Stimulated activated CD8-positive, alpha-beta memory T cell treated with anti-CD3 and anti-CD28 coated beads, Interleukin-15, amount 100 ng/mL, for 48 hours (primary cell): ENCODE measurements around the gene SPEF2.
"Not testable (repeated sequence)": the region's sequence is repeated elsewhere in the genome, so short reads cannot be mapped to it uniquely, and the experiment has no call there.

ENCODE experiments used
- DNase-seq, 2 donors: peaks; one replicate each; pipeline ENCODE4 v3.0.0-alpha.2; 2020; ENCODE audit warnings: low read depth in 2 of 2

The SPEF2 gene

GRCh38 chr5:35659556-35659955 lies 41.9 kb downstream of the SPEF2 start:
- DNase-seq, result no peak

- no peak for DNase-seq
Observed at GRCh38 chr5:35660451-35660850, 42.8 kb downstream of the SPEF2 start.

DNA sequence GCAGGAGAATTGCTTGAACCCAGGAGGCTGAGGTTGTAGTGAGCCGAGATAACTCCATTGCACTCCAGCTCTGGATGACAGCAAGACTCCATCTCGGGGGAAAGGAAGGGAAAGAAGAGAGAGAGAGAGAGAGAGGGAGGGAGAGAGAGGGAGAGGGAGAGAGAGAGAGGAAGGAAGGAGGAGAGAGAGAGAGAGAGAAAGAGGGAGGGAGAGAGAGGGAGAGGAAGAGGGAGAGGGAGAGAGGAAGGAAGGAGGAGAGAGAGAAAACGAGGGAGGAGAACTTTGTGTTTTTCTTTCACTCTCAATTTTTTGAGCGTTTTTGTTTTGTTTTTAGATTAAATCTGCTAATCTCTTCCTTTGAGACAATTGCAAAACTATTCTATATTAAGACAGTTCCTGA lies 46.9 kb downstream of the SPEF2 start:
- no peak for DNase-seq

GRCh38 chr5:35665096-35665495 lies 47.4 kb downstream of the SPEF2 start:
- DNase-seq, result no peak

- no peak for DNase-seq
Observed at GRCh38 chr5:35668319-35668718, 50.7 kb downstream of the SPEF2 start.

DNA sequence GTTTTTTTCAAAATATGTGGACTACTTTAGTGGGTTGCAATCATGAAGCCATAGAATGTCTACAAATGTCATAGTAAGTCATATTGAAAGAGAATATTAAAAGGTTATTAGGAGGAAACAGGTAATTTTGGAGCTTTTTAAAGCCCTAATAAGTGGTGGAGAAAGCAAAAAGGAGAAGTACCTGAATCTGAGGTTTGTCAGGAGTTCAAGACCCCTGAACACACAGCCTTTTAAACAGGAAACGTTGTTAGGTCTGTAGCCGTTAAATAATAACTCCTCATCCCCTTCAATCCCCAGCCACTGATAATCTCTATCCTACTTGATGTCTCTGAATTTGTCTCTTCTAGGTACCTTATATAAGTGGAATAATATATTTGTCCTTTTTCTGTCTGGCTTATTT lies 51.1 kb downstream of the SPEF2 start:
- no peak for DNase-seq

DNA sequence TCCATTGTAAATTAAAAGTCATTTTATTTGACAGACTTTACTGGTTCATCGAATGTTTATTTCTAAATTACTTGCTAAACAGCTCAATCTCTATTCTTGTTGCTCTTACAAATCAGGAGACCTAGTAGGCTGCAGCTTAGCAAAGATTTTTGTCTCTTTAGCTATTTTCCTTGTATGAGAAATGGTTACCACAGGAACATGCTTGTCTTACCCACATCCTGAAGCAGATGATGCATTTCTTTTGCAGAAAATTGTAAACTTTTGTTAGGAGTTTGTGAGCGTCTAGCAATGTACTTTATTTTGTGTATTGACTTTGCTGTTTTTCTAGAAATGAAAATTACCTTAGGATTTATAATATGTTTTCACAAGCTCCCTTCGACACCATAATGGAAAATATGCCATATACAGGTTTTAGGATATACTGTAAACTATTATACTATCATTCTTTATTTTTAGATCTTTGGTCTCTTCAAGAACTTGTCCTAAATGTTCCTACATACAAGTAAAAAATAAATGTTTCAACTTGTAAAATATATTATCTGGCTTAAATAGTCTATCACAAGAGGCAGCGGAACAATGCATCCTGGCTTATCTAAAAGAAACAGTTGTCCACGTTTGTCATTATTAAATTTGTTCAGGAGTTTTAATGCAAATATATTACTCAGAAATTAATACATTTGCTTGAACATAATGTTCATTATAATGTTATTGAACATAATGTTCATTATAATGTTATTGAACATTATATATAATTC lies 54.1 kb downstream of the SPEF2 start:
- DNase-seq, result no peak

GRCh38 chr5:35672296-35672655 lies 54.6 kb downstream of the SPEF2 start:
- not testable (repeated sequence) for DNase-seq

GRCh38 chr5:35672995-35673394 lies 55.3 kb downstream of the SPEF2 start:
- peak in 1 of 2 donors; percentile 4 for DNase-seq

DNA sequence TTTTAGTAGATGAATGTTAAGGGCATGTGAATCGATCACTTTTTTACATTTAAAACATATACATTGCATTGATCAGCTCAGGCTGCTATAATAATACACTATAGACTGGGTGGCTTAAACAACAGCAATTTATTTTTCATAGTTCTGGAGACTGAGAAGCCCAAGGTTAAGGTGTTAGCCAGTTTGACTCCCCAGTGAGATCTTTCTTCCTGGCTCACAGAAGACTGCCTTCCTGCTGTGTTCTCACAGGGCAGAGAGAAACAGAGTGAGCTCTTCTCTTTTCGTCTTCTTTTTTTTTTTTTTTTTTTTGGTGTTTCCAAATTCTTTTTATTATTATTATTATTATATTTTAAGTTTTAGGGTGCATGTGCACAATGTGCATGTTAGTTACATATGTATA lies 56.4 kb downstream of the SPEF2 start:
- no peak for DNase-seq

DNA sequence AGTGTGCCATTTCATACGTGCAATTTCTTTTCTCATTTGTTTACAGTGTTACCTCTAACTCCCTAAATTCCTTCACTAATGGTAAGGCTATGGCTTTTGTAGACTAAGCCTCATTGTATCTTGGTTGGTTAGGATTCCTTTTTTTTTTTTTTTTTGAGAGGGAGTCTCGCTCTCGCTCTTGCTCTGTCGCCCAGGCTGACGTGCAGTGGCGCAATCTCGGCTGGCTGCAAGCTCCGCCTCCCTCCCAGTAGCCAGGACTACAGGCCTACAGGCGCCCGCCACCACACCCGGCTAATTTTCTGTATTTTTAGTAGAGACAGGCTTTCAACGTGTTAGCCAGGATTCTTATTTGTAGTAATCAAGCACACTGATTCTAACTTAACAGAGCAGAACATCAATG lies 57.7 kb downstream of the SPEF2 start:
- no peak for DNase-seq

- no peak for DNase-seq
Observed at GRCh38 chr5:35677878-35678277, 60.2 kb downstream of the SPEF2 start.

DNA sequence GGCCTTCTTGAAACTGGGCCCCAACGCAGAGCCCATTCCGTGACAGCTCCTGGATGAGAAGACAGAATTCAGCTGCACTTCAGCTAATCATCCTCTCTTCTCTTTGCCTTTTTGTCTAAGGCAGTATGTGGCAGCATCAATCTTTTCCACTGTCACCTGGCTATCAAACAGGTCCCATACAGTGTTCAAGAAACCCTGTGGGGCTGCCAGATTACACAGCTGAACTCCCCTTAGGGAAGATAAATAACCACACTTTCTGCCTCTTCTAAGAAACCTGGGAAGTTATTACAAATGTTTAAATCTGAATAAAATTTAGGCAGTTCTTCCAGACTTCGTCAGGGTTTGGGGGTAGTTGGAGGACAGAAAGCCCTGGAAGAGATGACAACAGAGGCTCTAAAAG lies 61.0 kb downstream of the SPEF2 start:
- DNase-seq, result no peak

DNA sequence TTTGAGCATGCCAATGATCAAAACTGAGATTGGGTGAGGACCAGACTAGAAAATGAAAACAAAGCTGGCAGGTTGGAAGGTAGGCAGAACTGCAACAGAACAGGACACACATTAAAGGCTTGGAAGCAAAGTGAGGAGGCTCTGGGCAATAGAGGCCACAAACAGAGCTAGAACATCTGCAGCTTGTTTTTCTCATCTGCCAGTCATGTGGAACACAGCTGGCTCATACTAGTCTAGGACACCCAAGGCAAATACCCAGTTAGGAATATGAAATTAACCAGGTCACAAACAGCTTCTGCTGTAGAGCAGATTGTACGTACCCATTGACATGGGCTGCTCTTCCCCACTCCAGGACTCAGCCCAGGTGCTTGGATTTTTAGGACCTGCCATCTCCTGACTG lies 61.7 kb downstream of the SPEF2 start:
- DNase-seq, result no peak

DNA sequence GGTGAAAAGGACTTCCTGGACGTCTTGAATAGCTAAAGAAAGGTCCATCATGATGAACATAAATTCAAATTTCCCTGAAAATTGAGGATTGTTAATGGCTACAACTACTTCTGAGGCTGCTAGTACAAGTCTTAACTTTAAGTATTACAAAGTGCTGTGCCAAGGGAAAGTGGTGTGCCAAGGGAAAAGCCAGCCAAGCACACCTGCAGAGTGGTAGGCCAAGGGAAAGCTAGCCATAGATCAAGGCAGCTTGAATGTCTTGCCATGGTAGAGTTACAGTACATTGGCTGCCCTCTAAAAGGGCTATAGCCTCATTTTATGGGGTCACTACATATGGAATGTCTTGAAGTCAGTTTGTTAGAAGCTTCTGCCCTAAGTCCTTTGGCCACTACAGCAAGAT lies 64.2 kb downstream of the SPEF2 start:
- no peak for DNase-seq

GRCh38 chr5:35683466-35683865 lies 65.8 kb downstream of the SPEF2 start:
- DNase-seq, result no peak

DNA sequence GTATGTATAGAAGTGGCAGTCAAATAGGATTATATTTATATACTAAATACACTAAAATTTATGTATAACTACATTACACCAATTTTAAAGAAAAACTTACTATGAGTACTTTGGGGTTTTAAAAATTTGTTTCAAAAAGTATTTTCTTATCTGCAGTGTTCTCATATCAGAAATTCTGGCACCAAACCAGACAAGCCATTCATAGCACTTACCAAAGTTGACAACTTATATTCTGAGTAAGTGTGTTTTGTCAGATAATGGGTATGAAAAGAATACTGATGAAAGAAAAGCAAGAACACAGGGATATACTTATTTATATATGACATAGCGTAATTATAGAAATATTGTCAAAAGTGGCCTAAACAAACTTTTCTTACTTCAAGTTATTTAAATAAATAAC lies 67.5 kb downstream of the SPEF2 start:
- no peak for DNase-seq

DNA sequence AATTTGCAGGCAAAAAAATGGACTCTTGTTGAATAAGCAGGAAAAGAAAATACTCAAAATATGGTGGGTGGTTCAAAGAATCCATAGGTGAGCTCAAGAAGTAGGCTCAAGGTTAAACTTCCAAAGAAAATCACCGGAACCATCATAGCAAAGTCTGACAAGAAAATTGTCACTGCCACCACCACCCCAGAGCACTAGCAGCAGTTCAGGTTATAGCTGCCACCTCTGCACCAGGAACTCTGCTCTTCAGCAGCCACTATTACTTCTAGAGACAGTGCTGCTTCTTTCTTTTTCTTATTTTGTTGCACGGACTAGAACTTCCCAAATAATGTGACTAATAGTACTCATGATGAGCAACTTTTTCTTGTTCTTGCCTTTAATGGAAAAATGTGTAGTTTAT lies 70.3 kb downstream of the SPEF2 start:
- no peak for DNase-seq

DNA sequence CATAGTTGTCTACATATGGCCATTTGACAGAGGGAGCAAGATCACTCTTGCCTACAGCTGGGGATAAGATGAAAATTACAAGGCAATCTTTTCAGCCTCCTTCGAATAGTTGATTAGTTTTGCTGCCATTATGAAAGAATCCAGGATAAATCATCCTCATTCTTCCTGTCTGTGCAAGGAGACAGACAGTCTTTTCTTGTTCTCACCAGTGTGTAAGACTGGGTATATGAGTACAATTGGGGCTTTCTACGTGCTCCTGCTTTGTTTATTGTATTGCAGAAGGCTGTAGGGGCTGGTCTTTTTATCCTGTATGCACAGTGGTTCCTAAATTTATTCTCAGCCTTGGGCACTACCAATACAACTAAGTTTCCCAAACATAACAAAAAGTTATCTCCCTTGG lies 76.8 kb downstream of the SPEF2 start:
- DNase-seq, result no peak

- DNase-seq, result no peak
Observed at GRCh38 chr5:35698047-35698808, 80.6 kb downstream of the SPEF2 start.

DNA sequence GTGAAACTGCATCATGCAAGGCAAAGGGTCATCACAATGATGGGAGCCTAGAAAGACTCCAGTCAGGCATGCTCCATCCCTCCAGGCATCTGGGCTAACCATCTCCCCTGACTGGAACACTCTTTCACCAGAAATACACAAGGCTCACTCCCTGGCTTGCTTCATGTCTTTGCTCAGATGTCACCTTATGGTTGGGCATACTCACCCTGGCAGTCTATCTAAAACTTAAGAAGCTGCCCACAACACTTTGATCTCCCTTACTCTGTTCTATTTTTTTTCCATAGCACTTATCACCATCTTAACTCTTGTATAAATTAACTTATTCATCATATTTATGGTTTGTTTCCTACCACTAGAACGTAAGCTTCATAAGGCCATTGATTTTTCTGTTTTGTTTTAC lies 90.0 kb downstream of the SPEF2 start:
- DNase-seq, result no peak

DNA sequence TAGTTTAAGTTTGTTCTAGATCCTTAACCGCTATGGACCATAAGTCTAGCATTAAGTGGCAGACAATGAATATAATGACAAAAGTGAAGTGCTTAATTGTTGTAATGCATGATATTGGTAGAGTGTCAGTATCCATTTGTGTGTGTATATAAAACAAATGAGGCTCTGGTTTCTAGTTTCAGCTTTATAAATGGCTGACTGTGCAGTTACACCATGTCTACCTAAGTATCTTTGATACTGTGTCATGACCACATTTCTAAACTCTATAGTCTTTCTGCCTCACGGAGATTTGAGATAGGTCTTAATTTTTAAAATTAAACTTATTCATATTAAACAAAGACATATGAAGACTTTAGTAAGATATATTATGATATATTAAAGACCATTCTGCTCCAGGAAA lies 92.0 kb downstream of the SPEF2 start:
- no peak for DNase-seq

DNA sequence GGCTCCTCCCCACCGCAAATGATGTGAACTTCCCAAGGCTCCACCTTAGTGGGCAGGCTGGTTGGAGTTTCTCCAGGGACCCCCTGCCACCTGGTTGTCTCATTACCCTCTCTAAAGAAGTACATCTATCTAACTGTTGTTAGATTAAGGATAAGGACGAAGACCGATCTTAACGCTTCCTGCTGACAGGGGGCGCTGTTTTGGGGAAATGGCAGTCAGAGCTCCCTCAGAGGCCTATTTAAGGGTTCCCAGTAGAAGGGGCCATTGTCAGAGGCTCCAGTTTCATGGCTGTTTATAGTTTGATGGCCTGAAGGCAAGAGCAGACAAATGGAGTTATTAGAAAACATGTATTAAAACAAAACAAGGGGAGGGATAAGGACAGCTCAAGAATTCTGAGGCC lies 100.1 kb downstream of the SPEF2 start:
- DNase-seq, result no peak

DNA sequence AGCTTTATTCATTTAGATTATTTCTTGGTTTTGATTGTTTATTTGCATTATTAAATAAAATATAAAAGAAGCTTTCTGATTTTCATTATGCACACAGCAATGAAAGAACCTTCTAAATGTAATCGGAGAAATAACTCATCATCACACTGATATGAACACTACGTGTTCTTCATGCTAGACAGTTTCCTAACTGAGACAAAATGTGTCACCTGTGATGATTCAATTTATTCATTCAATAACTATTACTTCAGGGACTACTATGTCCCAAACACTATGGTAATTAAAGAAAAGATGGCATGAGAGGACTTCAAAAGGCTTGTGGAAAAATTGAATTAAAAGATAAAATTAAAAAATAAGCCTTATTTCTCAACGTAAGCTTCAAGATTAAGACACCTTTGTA lies 118.1 kb downstream of the SPEF2 start:
- DNase-seq, result no peak
